OCI-LY3 (cell line): Measurements from ENCODE around the gene ERC1.

ENCODE experiments used
- H2AFZ ChIP-seq: fragments of 200-600, 300-600 bp; shearing (Covaris generic); 2 replicates; pipeline ENCODE4 v1.6.0; 2014; ENCODE audit warnings: antibody characterized with exemption, low read depth, low read length
- H3K27ac ChIP-seq: fragments of 200-600, 300-600 bp; sonication (generic); 2 replicates; pipeline ENCODE4 v1.5.1; 2014; ENCODE audit warnings: mild to moderate bottlenecking, low read length, moderate library complexity, mixed read lengths
- H3K27me3 ChIP-seq: fragments of 200-600, 300-600 bp; sonication (generic); 2 replicates; pipeline ENCODE4 v1.6.1; 2014; ENCODE audit warnings: low read depth, low read length, mixed read lengths
- H3K36me3 ChIP-seq: fragments of 200-600, 300-600 bp; sonication (generic); replicated peaks from 2 replicates; pipeline ENCODE3; 2014; ENCODE audit warnings: low read depth, low read length, mixed read lengths
- H3K4me1 ChIP-seq: fragments of 300-600, 200-600 bp; sonication (generic); 2 replicates; pipeline ENCODE4 v1.6.1; 2014; ENCODE audit warnings: low read length, mixed read lengths
- H3K4me2 ChIP-seq: fragments of 200-600, 300-600 bp; sonication (generic); 2 replicates; pipeline ENCODE4 v1.6.1; 2014; ENCODE audit warnings: low read length, mixed read lengths
- H3K4me3 ChIP-seq: fragments of 300-600, 200-600 bp; sonication (generic); 2 replicates; pipeline ENCODE4 v1.5.1; 2014; ENCODE audit warnings: antibody characterized with exemption, mild to moderate bottlenecking, low read length, moderate library complexity
- H3K79me2 ChIP-seq: fragments of 300-600, 200-600 bp; shearing (Covaris generic); 2 replicates; pipeline ENCODE4 v1.6.1; 2014; ENCODE audit warnings: mild to moderate bottlenecking, low read length, mixed read lengths
- H3K9ac ChIP-seq: fragments of 300-600, 200-600 bp; shearing (Covaris generic); 2 replicates; pipeline ENCODE4 v1.6.0; 2014; ENCODE audit warnings: mild to moderate bottlenecking, low read length, moderate library complexity
- H3K9me3 ChIP-seq: fragments of 200-600, 300-600 bp; shearing (Covaris generic); 2 replicates; pipeline ENCODE4 v1.6.1; 2014; ENCODE audit warnings: low read length, mixed read lengths; ENCODE audit not compliant: insufficient read depth
- H4K20me1 ChIP-seq: fragments of 200-600, 300-600 bp; sonication (generic); 2 replicates; pipeline ENCODE4 v1.6.1; 2016; ENCODE audit warnings: low read length, mixed read lengths; ENCODE audit not compliant: insufficient read depth
- EZH2phosphoT487 ChIP-seq: fragments of 200-600 bp; shearing (Covaris generic); IDR thresholded peaks from 2 replicates; pipeline ENCODE4 v1.6.1; 2018; ENCODE audit warnings: antibody characterized with exemption, mixed run types, low read depth
- TF ChIP-seq, protein P1 (sequence below): fragments of 200-600, 300-600 bp; sonication (generic); IDR thresholded peaks from 2 replicates; pipeline ENCODE4 v1.5.1; 2014; ENCODE audit warnings: antibody characterized with exemption, low read length, low read depth

Gene ERC1

DNA sequence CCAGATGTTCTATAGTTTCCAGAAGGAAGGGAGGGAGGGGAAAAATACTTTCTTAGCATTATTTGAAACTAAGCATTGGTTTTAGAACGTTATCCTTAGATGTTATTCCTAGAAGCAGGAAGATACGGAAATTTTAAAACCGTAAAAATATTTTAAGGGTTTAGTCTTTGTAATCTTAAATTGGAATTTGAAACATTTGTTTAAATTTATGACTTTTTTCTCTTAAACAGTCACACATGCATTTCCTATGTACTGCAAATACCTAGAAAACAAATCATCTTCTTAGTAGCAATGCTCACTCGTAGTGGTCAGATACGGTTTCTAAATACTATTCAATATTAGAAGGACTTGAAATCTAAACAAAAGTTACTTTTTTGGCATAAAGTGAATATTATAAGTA, 282.0 kb downstream of the ERC1 start:
- Histone ChIP-seq H3K27me3 (no peaks in the 10 kb centered on the region), H3K36me3 (no peaks in the 10 kb centered on the region), H3K27ac (no peak overlapping the region), H3K4me1 (peaks cover 14% of the 10 kb centered on the region), H2AFZ (no peak overlapping the region), H3K9me3 (no peaks in the 10 kb centered on the region), H3K4me2 (no peak overlapping the region), H3K9ac (no peak overlapping the region), H4K20me1 (no peaks in the 10 kb centered on the region), H3K79me2 (no peaks in the 10 kb centered on the region), H3K4me3 (no peak overlapping the region)
- TF ChIP-seq, protein P1, sequence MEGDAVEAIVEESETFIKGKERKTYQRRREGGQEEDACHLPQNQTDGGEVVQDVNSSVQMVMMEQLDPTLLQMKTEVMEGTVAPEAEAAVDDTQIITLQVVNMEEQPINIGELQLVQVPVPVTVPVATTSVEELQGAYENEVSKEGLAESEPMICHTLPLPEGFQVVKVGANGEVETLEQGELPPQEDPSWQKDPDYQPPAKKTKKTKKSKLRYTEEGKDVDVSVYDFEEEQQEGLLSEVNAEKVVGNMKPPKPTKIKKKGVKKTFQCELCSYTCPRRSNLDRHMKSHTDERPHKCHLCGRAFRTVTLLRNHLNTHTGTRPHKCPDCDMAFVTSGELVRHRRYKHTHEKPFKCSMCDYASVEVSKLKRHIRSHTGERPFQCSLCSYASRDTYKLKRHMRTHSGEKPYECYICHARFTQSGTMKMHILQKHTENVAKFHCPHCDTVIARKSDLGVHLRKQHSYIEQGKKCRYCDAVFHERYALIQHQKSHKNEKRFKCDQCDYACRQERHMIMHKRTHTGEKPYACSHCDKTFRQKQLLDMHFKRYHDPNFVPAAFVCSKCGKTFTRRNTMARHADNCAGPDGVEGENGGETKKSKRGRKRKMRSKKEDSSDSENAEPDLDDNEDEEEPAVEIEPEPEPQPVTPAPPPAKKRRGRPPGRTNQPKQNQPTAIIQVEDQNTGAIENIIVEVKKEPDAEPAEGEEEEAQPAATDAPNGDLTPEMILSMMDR, result no peak
- TF ChIP-seq EZH2phosphoT487, result no peak

DNA sequence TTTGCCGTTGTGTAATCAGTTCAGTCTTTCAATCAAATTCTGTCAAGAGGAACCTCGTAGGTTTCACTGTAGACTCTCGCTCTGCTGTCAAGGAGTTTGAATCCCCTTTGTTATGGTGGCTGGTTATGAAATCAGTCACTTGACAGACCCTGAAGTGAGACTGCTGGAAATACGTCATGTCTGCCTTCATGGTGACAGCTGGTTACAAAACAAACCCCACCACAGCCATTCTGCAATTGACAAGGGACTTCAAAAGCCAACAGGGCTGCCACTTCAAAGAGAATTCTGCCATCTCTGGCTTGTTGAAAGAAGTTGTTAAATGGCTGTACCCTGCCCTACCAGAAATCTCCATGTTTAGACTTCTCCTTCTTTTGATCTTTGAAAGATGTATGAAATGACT, 286.9 kb downstream of the ERC1 start:
- H4K20me1 ChIP-seq, result no peaks in the 10 kb centered on the region
- H2AFZ ChIP-seq, result no peak overlapping the region
- no peaks in the 10 kb centered on the region for H3K36me3 ChIP-seq
- no peaks in the 10 kb centered on the region for H3K9me3 ChIP-seq
- H3K4me2 ChIP-seq, result peak overlapping the region; percentile 47
- no peaks in the 10 kb centered on the region for H3K27me3 ChIP-seq
- H3K27ac ChIP-seq, result no peak overlapping the region
- H3K4me1 ChIP-seq, result peaks cover 21% of the 10 kb centered on the region
- TF ChIP-seq, protein P1, result 0 out of 2 replicates have a peak, but pooled peaks have one; percentile 6
- no peak for TF ChIP-seq EZH2phosphoT487
- H3K9ac ChIP-seq, result no peak overlapping the region
- H3K79me2 ChIP-seq, result no peaks in the 10 kb centered on the region
- peak overlapping the region; percentile 19 for H3K4me3 ChIP-seq

DNA sequence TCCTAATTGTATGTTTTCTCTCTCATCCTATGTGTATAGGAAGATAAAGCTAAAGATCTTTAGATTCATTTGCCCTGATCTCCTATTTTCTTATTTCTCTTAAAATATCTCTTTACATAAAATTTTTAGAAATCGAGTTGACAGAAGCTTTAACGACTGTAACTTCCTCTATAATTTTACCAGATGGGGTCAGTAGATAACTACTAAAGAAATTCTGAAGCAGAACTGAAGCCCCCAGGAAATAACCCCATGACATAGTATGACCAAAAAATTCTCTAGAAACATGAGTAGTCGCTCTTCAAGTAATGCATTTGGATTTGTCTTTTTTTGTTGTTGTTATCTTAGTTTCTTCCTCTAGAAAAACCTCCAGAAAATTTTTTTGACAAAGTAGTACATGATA, 288.0 kb downstream of the ERC1 start:
- Histone ChIP-seq H3K4me1 (peaks cover 21% of the 10 kb centered on the region), H3K9ac (no peak overlapping the region), H3K27ac (no peak overlapping the region), H3K79me2 (no peaks in the 10 kb centered on the region), H3K36me3 (no peaks in the 10 kb centered on the region), H3K27me3 (no peaks in the 10 kb centered on the region), H3K4me3 (no peak overlapping the region), H4K20me1 (no peaks in the 10 kb centered on the region), H3K4me2 (no peak overlapping the region), H3K9me3 (no peaks in the 10 kb centered on the region), H2AFZ (no peak overlapping the region)
- TF ChIP-seq, protein P1, result peak; percentile 63
- TF ChIP-seq EZH2phosphoT487, result no peak

DNA sequence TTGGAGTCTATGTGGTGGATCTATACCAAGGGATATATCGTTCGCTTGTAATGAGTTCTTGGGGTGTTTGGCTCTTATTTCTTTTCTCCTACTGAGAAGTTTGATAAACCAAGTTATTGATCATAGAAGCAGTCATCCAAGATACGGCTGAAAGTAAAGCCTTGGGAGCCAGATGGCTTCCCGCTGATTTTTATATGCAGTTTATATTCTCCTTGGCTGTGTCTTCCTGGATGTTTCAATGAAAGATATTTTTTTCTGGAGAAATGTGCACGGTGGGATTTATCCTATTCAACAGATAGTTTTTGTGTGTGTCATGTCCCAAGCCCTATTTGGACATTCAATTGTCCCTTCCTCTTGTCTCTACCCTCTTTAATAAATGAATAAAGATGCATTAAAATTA, 289.0 kb downstream of the ERC1 start:
- H2AFZ ChIP-seq, result no peak overlapping the region
- no peak overlapping the region for H3K4me2 ChIP-seq
- no peaks in the 10 kb centered on the region for H3K36me3 ChIP-seq
- H3K27ac ChIP-seq, result no peak overlapping the region
- no peaks in the 10 kb centered on the region for H4K20me1 ChIP-seq
- no peaks in the 10 kb centered on the region for H3K9me3 ChIP-seq
- no peaks in the 10 kb centered on the region for H3K79me2 ChIP-seq
- no peak overlapping the region for H3K9ac ChIP-seq
- H3K27me3 ChIP-seq, result no peaks in the 10 kb centered on the region
- peaks cover 21% of the 10 kb centered on the region for H3K4me1 ChIP-seq
- TF ChIP-seq, protein P1, result no peak
- TF ChIP-seq EZH2phosphoT487, result no peak
- H3K4me3 ChIP-seq, result no peak overlapping the region
